Upper lobe of left lung (tissue), 6 donors: Measurements from ENCODE around the gene SCGB1C2. TPM values are rescaled to one million over a fixed set of nuclear protein-coding genes. Genes with fewer than 3 reads are reported as not detected.

ENCODE experiments used
- ATAC-seq, 2 donors: fragments of 200-7000 bp; cut with Tn5 transposase; one replicate each; pipeline ENCODE4 v1.9.1; 2022; ENCODE audit warnings: mild to moderate bottlenecking in 2 of 2, moderate library complexity in 2 of 2; ENCODE audit not compliant: low FRiP score in 2 of 2
- DNase-seq, 2 donors: peaks; one replicate each; pipeline ENCODE4 v3.0.0-alpha.2; 2019 to 2020
- H3K27ac ChIP-seq, 4 donors: fragments of 200-600 bp; sonication (generic); one replicate each; pipeline ENCODE4 v1.5.1; 2016 to 2019
- H3K27me3 ChIP-seq, 4 donors: fragments of 200-600 bp; sonication (generic); one replicate each; pipeline ENCODE4 v1.5.1; 2017 to 2019
- H3K36me3 ChIP-seq, 4 donors: fragments of 200-600 bp; sonication (generic); one replicate each; pipeline ENCODE4 v1.5.1; 2016 to 2019
- H3K4me1 ChIP-seq, 4 donors: fragments of 200-600 bp; sonication (generic); one replicate each; pipeline ENCODE4 v1.5.1; 2018 to 2019
- H3K4me3 ChIP-seq, 4 donors: fragments of 200-600 bp; sonication (generic); one replicate each; pipeline ENCODE4 v1.5.1; 2017 to 2019; ENCODE audit warnings: mild to moderate bottlenecking in 2 of 4, moderate library complexity in 1 of 4
- H3K9me3 ChIP-seq, 4 donors: fragments of 200-600 bp; sonication (generic); one replicate each; pipeline ENCODE4 v1.5.1; 2018 to 2019
- CTCF ChIP-seq, 6 experiments: fragments of 450-650 bp in 4 of 6; fragments of 200-600 bp in 2 of 6; sonication (generic) in 2 of 6; IDR thresholded peaks; one replicate each; pipeline ENCODE4 v1.5.1; 2016 to 2019; ENCODE audit warnings: antibody characterized with exemption in 6 of 6
- EP300 ChIP-seq, 4 donors: sonication (generic); formaldehyde crosslinking; IDR thresholded peaks; one replicate each; pipeline ENCODE4 v1.5.1; 2017; ENCODE audit warnings: antibody characterized with exemption in 4 of 4, control low read depth in 2 of 4
- POLR2A ChIP-seq, 4 donors: fragments of 450-650 bp; IDR thresholded peaks; one replicate each; pipeline ENCODE4 v1.5.1; 2016 to 2017; ENCODE audit warnings: antibody characterized with exemption in 4 of 4, mild to moderate bottlenecking in 2 of 4
- POLR2AphosphoS5 ChIP-seq, 2 donors: sonication (generic); formaldehyde crosslinking; IDR thresholded peaks; one replicate each; pipeline ENCODE4 v1.5.1; 2017; ENCODE audit warnings: antibody characterized with exemption in 2 of 2
- WGBS, 2 donors: methylation state at CpG; one replicate each; pipeline ENCODE4 v1.1.5; 2017 to 2018; 5-methylcytosine and 5-hydroxymethylcytosine counted together
- total RNA-seq, 6 donors: library from RNA; depleted of rRNA in 4 of 6; stranded (reverse); fragments of >200 nt in 4 of 6; gene quantifications; one replicate each; pipeline versions ENCODE4 v1.1.0 to v1.2.1, GENCODE V29; 2016 to 2021
- donor health status: DM: no; HTN: no; CAD: no; lungs with moderate emphysema.
- donor health status: DM: no; HTN: yes; CAD: no; lungs with severe emphysema.

SCGB1C2 gene
- total RNA-seq, 6 donors from 2014 or later, result not detected

GRCh38 chr17:160336-160735 is 23.0 kb downstream of the SCGB1C2 start:
- Histone ChIP-seq H3K27ac (no peak overlapping the region), H3K4me1 (no peaks in the 10 kb centered on the region), H3K9me3 (no peaks in the 10 kb centered on the region), H3K4me3 (no peak overlapping the region), H3K36me3 (peaks cover 0 to 5% (median 0%) of the 10 kb centered on the region in 4 donors), H3K27me3 (no peaks in the 10 kb centered on the region)
- peak in 1 of 2 donors; percentile 42 for DNase-seq
- TF ChIP-seq CTCF (IDR thresholded peaks at IDR 0.05) (no peak), EP300 (IDR thresholded peaks at IDR 0.05) (no peak), POLR2AphosphoS5 (IDR thresholded peaks at IDR 0.05) (no peak), POLR2A (IDR thresholded peaks at IDR 0.05) (no peak)
- 88 to 94% methylated on average over 6 to 13 of the region's 13 CpGs for WGBS, 2 donors
- no peak for ATAC-seq

- ATAC-seq, result no peak
- WGBS, 2 donors, result 79 to 80% methylated on average over 8 to 10 of the region's 10 CpGs
- TF ChIP-seq EP300 (IDR thresholded peaks at IDR 0.05) (no peak), CTCF (IDR thresholded peaks at IDR 0.05) (no peak), POLR2AphosphoS5 (IDR thresholded peaks at IDR 0.05) (no peak), POLR2A (IDR thresholded peaks at IDR 0.05) (no peak)
These were observed 24.1 kb downstream of the SCGB1C2 start for GRCh38 chr17:161481-161880.

GRCh38 chr17:162689-163088 is 25.3 kb downstream of the SCGB1C2 start:
- Histone ChIP-seq H3K4me1 (no peaks in the 10 kb centered on the region), H3K27me3 (no peaks in the 10 kb centered on the region), H3K9me3 (no peaks in the 10 kb centered on the region), H3K27ac (no peak overlapping the region), H3K36me3 (peaks cover 0 to 5% (median 0%) of the 10 kb centered on the region in 4 donors), H3K4me3 (no peak overlapping the region)
- no peak for ATAC-seq
- DNase-seq, result peak in 1 of 2 donors; percentile 43
- TF ChIP-seq CTCF (IDR thresholded peaks at IDR 0.05) (no peak), POLR2A (IDR thresholded peaks at IDR 0.05) (no peak), POLR2AphosphoS5 (IDR thresholded peaks at IDR 0.05) (no peak), EP300 (IDR thresholded peaks at IDR 0.05) (no peak)
- 88 to 100% methylated on average over 6 to 11 of the region's 11 CpGs for WGBS, 2 donors

More at GRCh38 chr17:161481-161880, 24.1 kb downstream of the SCGB1C2 start:
- Histone ChIP-seq H3K4me1 (no peaks in the 10 kb centered on the region), H3K36me3 (peaks cover 0 to 5% (median 0%) of the 10 kb centered on the region in 4 donors), H3K27me3 (no peaks in the 10 kb centered on the region), H3K4me3 (no peak overlapping the region), H3K27ac (no peak overlapping the region), H3K9me3 (no peaks in the 10 kb centered on the region)
- DNase-seq, result peak in 1 of 2 donors; percentile 37

GRCh38 chr17:163514-164098 is 26.2 kb downstream of the SCGB1C2 start:
- ATAC-seq, result no peak
- Histone ChIP-seq H3K4me1 (no peaks in the 10 kb centered on the region), H3K27me3 (no peaks in the 10 kb centered on the region), H3K9me3 (no peaks in the 10 kb centered on the region), H3K27ac (no peak overlapping the region), H3K4me3 (no peak overlapping the region), H3K36me3 (peaks cover 0 to 5% (median 0%) of the 10 kb centered on the region in 4 donors)
- peak in 1 of 2 donors; percentile 51 for DNase-seq
- TF ChIP-seq POLR2A (IDR thresholded peaks at IDR 0.05), result no peak
- peak in 2 of 6 experiments; percentile 6 to 19 for TF ChIP-seq CTCF (IDR thresholded peaks at IDR 0.05)
- no peak for TF ChIP-seq POLR2AphosphoS5 (IDR thresholded peaks at IDR 0.05)
- WGBS, 2 donors, result 85 to 91% methylated on average over 9 to 11 of the region's 11 CpGs
